Pancreas (tissue), 10 donors: Measurements from ENCODE around the gene HS2ST1. TPM values are rescaled to one million over a fixed set of nuclear protein-coding genes. Genes with fewer than 3 reads are reported as not detected.

Source experiments
- ATAC-seq, 4 donors: fragments of 200-7000 bp; cut with Tn5 transposase; one replicate each; pipeline versions ENCODE4 v1.8.0 to v1.9.1; 2020; ENCODE audit warnings: mild to moderate bottlenecking in 4 of 4, moderate library complexity in 4 of 4
- DNase-seq, 6 donors: peaks; one replicate each; pipeline ENCODE4 v3.0.0-alpha.2; 2020
- FAIRE-seq: peaks from 2 replicates; lab custom pipeline; 2012; peaks lifted over from hg19 to GRCh38; lab: Jason Lieb, UNC
- H3K27ac ChIP-seq, 4 donors: fragments of 200-600 bp; sonication (generic); 1 replicate in 3 of 4; 2 replicates in 1 of 4; pipeline versions ENCODE4 v1.5.0 to v1.8.0; 2020
- H3K27me3 ChIP-seq, 4 donors: fragments of 200-600 bp; one replicate each; pipeline ENCODE4 v1.8.0; 2021
- H3K36me3 ChIP-seq, 3 donors: fragments of 200-600 bp; sonication (generic) in 1 of 3; one replicate each; pipeline versions ENCODE4 v1.5.0 to v1.8.0; 2020 to 2021
- H3K4me1 ChIP-seq, 3 donors: fragments of 200-600 bp; one replicate each; pipeline ENCODE4 v1.8.0; 2021
- H3K4me3 ChIP-seq, 4 donors: fragments of 200-600 bp; sonication (generic) in 2 of 4; one replicate each; pipeline versions ENCODE4 v1.5.0 to v1.8.0; 2020 to 2021
- H3K9me3 ChIP-seq, 4 donors: fragments of 200-600 bp; one replicate each; pipeline ENCODE4 v1.8.0; 2021
- WGBS, 2 donors: extraction: QIAGEN DNeasy Blood & Tissue Kit; methylation state at CpG; one replicate each; pipeline ENCODE4 v1.1.7; 2013; 5-methylcytosine and 5-hydroxymethylcytosine counted together
- intact Hi-C, 3 donors: fragments of 100-400 bp; cut with DNase I; formaldehyde crosslinking; loops; one replicate each; pipeline versions ENCODE4 v1.11.1 to v1.14.2; 2022
- polyA plus RNA-seq, 2 donors: library from polyadenylated mRNA; stranded (reverse); fragments of 200-250 nt; gene quantifications; one replicate each; pipeline ENCODE4 v1.2.3, GENCODE V29; 2013
- total RNA-seq, 6 donors: library from RNA; stranded (reverse); fragmentation: NEBNext Ultra II Directional in 4 of 6; extraction: Animal tissue kit (Norgen Biotek cat#: 25700) in 4 of 6; gene quantifications; one replicate each; pipeline versions ENCODE4 v1.2.1 to v1.2.4, GENCODE V29; 2021 to 2023
- TF ChIP-seq, protein P1 (sequence below), 4 donors: fragments of 200-600 bp; sonication (generic) in 3 of 4; IDR thresholded peaks; one replicate each; pipeline versions ENCODE4 v1.5.0 to v1.8.0; 2021; ENCODE audit warnings: antibody characterized with exemption in 4 of 4
- donor health status: healthy with polysubstance abuse.
- donor health status: DM: no; HTN: no; CAD: no; lungs with moderate emphysema.
- donor health status: DM: no; HTN: no; CAD: no.
- donor health status: control.
- donor health status: control.
- donor health status: Bipolar disorder and iron deficiency.
- donor health status: DM: yes; HTN: yes; CAD: no.
- donor health status: DM: no; HTN: no; CAD: no.
- donor health status: DM: no; HTN: no; CAD: no.
- donor health status: DM: yes; HTN: yes; CAD: no.

The HS2ST1 gene
- total and polyA plus RNA-seq, 8 donors = 2.8 to 16.1 (median 10.9) TPM

DNA sequence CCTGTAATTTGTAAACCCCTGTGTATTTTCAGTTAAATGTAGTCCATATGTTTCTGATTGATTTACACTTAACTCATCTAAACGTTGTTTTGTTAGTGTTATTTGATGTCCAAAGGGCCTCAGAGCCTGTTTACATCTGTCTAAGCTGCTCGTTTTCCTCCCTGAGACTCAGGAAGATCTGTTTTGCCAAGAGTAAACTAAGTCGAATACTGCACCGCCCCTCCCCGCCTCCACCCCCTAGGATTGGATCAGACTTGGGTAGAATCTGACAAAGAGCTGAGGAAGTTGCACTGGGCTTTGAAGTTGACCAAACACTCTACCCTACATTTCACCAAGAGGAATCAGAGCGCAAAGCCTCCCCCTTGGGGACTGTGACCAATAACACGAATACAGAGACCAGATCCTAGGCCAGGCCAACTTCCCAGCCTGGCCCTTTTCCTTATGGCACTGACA, 207.3 kb downstream of the HS2ST1 start:
- no peak for FAIRE-seq

DNA sequence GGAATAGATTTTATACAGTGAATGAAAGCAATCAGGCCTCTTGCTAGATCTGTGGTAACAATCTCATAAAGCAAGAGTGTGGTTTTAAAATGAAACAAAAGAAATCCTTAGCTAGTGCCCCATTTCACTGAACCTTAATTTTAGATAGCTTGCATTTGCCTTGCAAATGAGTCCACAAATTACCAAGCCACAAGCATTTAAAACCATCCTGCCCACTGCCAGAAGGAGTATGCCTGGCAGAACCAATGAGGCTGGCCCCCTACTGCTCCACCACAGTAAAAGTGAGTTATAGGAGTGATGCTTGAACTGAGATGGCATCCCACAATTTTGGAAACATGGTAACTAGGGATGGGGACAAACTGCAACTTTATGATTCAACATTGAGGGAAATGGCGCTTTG, 207.8 kb downstream of the HS2ST1 start:
- DNase-seq = no peak
- FAIRE-seq = no peak
- intact Hi-C loops = no loop called here
- no peaks in the 10 kb centered on the region for H3K4me1 ChIP-seq
- WGBS, 2 donors = 96 to 97% methylated on average over 1 of the region's 1 CpG
- TF ChIP-seq, protein P1, sequence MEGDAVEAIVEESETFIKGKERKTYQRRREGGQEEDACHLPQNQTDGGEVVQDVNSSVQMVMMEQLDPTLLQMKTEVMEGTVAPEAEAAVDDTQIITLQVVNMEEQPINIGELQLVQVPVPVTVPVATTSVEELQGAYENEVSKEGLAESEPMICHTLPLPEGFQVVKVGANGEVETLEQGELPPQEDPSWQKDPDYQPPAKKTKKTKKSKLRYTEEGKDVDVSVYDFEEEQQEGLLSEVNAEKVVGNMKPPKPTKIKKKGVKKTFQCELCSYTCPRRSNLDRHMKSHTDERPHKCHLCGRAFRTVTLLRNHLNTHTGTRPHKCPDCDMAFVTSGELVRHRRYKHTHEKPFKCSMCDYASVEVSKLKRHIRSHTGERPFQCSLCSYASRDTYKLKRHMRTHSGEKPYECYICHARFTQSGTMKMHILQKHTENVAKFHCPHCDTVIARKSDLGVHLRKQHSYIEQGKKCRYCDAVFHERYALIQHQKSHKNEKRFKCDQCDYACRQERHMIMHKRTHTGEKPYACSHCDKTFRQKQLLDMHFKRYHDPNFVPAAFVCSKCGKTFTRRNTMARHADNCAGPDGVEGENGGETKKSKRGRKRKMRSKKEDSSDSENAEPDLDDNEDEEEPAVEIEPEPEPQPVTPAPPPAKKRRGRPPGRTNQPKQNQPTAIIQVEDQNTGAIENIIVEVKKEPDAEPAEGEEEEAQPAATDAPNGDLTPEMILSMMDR (IDR thresholded peaks at IDR 0.05) = no peak
- H3K27ac ChIP-seq = no peak overlapping the region
- ATAC-seq = no peak
- H3K36me3 ChIP-seq = no peaks in the 10 kb centered on the region
- H3K9me3 ChIP-seq = no peaks in the 10 kb centered on the region
- no peaks in the 10 kb centered on the region for H3K27me3 ChIP-seq
- H3K4me3 ChIP-seq = no peak overlapping the region

More for the DNA sequence above, 207.3 kb downstream of the HS2ST1 start:
- 59 to 61% methylated on average over 7 of the region's 7 CpGs for whole genome bisulfite sequencing, 2 donors
- DNase-seq = no peak
- intact Hi-C loops = no loop called here
- TF ChIP-seq, protein P1 (IDR thresholded peaks at IDR 0.05) = no peak
- no peaks in the 10 kb centered on the region for H3K27me3 ChIP-seq
- no peak for ATAC-seq
- no peaks in the 10 kb centered on the region for H3K4me1 ChIP-seq
- H3K36me3 ChIP-seq = no peaks in the 10 kb centered on the region
- H3K4me3 ChIP-seq = no peak overlapping the region
- H3K9me3 ChIP-seq = no peaks in the 10 kb centered on the region
- H3K27ac ChIP-seq = no peak overlapping the region

DNA sequence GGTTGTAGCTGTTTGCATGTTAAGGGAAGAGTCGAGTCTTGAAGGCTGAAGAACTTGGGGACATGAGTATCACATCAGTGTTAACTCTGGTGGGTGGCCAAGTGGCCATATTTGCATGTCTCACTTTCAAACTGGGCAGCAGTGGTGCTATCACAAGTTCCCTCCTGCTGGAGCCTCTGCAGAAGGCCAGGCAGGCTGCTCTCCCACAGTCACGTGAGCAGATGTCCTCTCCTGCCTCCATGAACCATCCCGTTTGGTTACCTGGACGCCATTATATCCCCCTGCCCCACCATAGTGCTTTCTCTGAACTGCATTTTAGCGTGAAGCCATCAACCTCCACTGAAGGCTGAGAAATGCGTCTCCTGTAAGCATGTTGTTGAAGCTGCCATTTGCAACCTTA, 209.2 kb downstream of the HS2ST1 start:
- TF ChIP-seq, protein P1 (IDR thresholded peaks at IDR 0.05) = no peak
- Histone ChIP-seq H3K4me1 (no peaks in the 10 kb centered on the region), H3K27me3 (no peaks in the 10 kb centered on the region), H3K36me3 (no peaks in the 10 kb centered on the region), H3K9me3 (no peaks in the 10 kb centered on the region), H3K4me3 (no peak overlapping the region), H3K27ac (no peak overlapping the region)
- ATAC-seq = no peak
- 58 to 74% methylated on average over 6 of the region's 6 CpGs for WGBS, 2 donors
- FAIRE-seq = no peak
- intact Hi-C loops = no loop called here
- no peak for DNase-seq

DNA sequence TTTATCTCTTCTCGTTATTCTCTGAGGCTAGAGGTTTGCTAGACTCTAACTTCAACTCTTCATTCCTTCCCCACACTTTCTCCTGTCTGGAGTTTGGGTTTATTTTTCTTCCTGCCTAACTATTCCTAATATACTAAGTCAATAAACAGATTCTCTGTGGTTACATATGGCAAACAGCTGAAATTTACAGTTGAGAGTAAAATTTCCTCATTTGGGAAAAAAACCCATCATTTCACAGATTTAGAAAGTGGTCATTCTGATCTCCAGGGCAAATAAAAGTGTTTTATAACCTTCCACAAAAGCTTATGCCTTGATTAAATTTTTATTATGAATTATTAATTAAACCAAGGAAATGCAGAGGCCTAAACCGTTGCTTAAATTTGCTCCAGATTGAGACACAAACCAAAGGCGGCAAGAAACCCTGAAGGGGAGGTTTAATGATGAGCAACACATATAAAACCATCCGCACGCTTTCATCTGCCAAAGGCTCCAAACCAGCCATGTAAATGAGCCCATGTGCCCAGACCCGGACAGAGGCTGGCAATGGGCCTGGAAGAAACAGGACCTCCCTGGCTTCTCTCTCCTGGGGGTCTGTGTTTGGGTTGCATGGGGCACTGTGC, 212.6 kb downstream of the HS2ST1 start:
- ATAC-seq = no peak
- no peaks in the 10 kb centered on the region for H3K9me3 ChIP-seq
- TF ChIP-seq, protein P1 (IDR thresholded peaks at IDR 0.05) = no peak
- intact Hi-C loops = no loop called here
- H3K27me3 ChIP-seq = no peaks in the 10 kb centered on the region
- no peak for FAIRE-seq
- whole genome bisulfite sequencing, 2 donors = 78 to 90% methylated on average over 6 of the region's 6 CpGs
- H3K4me1 ChIP-seq = no peaks in the 10 kb centered on the region
- no peak for DNase-seq
- no peaks in the 10 kb centered on the region for H3K36me3 ChIP-seq
- H3K27ac ChIP-seq = no peak overlapping the region
- H3K4me3 ChIP-seq = no peak overlapping the region

DNA sequence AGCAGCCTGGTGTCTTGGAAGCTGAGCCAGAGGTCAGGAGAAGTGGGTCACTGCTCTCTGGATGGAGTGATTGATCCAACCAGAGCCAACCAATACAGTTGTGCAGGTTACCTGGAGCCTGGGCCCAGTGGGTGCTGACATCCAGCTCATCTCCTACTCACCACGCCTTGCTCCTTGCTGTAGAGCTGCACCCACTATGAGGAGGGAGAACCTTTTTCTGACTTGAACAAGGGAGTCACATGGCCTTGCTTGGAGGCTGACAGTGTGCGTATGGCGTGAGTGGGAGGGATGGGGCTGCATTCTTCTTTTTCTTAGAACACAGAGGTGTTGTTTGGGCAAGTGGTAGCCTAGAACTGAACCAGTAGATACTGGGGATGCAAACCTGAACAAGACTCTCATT, 213.1 kb downstream of the HS2ST1 start:
- Histone ChIP-seq H3K9me3 (no peaks in the 10 kb centered on the region), H3K4me3 (no peak overlapping the region), H3K27me3 (no peaks in the 10 kb centered on the region), H3K27ac (no peak overlapping the region), H3K4me1 (no peaks in the 10 kb centered on the region), H3K36me3 (no peaks in the 10 kb centered on the region)
- no peak for DNase-seq
- intact Hi-C loops = no loop called here
- WGBS, 2 donors = 83 to 93% methylated on average over 3 of the region's 3 CpGs
- TF ChIP-seq, protein P1 (IDR thresholded peaks at IDR 0.05) = no peak
- ATAC-seq = no peak
- FAIRE-seq = no peak
